Gastroesophageal sphincter (tissue), 4 donors: ENCODE measurements around the gene RAB7A. TPM values are rescaled to one million over a fixed set of nuclear protein-coding genes. Genes with fewer than 3 reads are reported as not detected.

Experiments used
- ATAC-seq: fragments of 150-250 bp; one replicate; pipeline ENCODE4 v1.9.1; 2016; ENCODE audit warnings: mild to moderate bottlenecking, moderate library complexity
- H3K27ac ChIP-seq, 4 donors: fragments of 200-600 bp; sonication (generic) in 3 of 4; 1 replicate in 3 of 4; 2 replicates in 1 of 4; pipeline ENCODE4 v1.5.1; 2016 to 2019
- H3K27me3 ChIP-seq: fragments of 200-600 bp; sonication (generic); one replicate; pipeline ENCODE4 v1.5.1; 2019
- H3K36me3 ChIP-seq, 2 donors: fragments of 200-600 bp; sonication (generic); one replicate each; pipeline ENCODE4 v1.5.1; 2019; ENCODE audit warnings: control low read depth in 1 of 2
- H3K4me1 ChIP-seq, 3 donors: fragments of 200-600 bp; sonication (generic); 1 replicate in 2 of 3; 2 replicates in 1 of 3; pipeline ENCODE4 v1.5.1; 2016 to 2019; ENCODE audit warnings: control low read depth in 2 of 3
- H3K4me3 ChIP-seq, 2 donors: fragments of 200-600 bp; sonication (generic); one replicate each; pipeline ENCODE4 v1.5.1; 2019; ENCODE audit warnings: mild to moderate bottlenecking in 1 of 2, moderate library complexity in 1 of 2
- H3K9me3 ChIP-seq, 3 donors: fragments of 200-600 bp; sonication (generic); one replicate each; pipeline ENCODE4 v1.5.1; 2017 to 2019; ENCODE audit warnings: control low read depth in 2 of 3
- EP300 ChIP-seq: sonication (generic); formaldehyde crosslinking; IDR thresholded peaks from one replicate; pipeline ENCODE4 v1.6.1; 2017; ENCODE audit warnings: antibody characterized with exemption, mild to moderate bottlenecking
- POLR2A ChIP-seq, 2 donors: fragments of 450-650 bp; IDR thresholded peaks; one replicate each; pipeline ENCODE4 v1.6.1; 2017; ENCODE audit warnings: antibody characterized with exemption in 2 of 2, mild to moderate bottlenecking in 2 of 2, moderate library complexity in 1 of 2
- POLR2AphosphoS5 ChIP-seq: sonication (generic); formaldehyde crosslinking; IDR thresholded peaks from one replicate; pipeline ENCODE4 v1.6.1; 2017; ENCODE audit warnings: antibody characterized with exemption
- WGBS, 2 donors: methylation state at CpG; one replicate each; pipeline ENCODE4 v1.1.5; 2018; ENCODE audit warnings: low coverage in 1 of 2; 5-methylcytosine and 5-hydroxymethylcytosine counted together
- total RNA-seq, 4 donors: library from RNA; depleted of rRNA; stranded (reverse); fragments of >200 nt; gene quantifications; one replicate each; pipeline ENCODE4 v1.1.0, GENCODE V29; 2016
- TF ChIP-seq, protein P1 (sequence below), 4 experiments: fragments of 200-600 bp in 2 of 4; fragments of 450-650 bp in 2 of 4; sonication (generic) in 1 of 4; IDR thresholded peaks; one replicate each; pipeline ENCODE4 v1.5.1; 2017 to 2019; ENCODE audit warnings: antibody characterized with exemption in 4 of 4, mild to moderate bottlenecking in 2 of 4, moderate library complexity in 2 of 4

Gene RAB7A
- total RNA-seq, 4 donors from 2014 or later = 77.9 to 109 (median 87.2) TPM

DNA sequence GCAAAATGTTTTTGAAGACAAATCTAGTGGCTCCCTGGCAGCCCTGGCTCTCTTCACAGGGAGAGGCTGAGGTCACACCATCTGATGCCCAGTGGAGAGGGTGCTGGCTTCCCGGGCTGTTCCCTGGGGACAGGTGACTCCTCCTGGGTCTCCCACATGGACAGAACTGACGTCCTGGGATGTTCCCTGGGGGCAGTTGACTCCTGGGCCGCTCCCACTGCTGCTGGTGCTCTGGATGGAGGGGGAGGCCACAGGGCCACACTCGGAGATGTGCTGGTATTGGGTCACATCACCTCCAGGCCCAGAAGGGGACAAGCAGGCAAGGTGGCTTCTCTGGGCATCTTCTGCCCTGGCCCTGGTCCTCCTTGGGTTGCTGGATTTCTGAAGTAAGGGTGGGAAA is 125.6 kb downstream of the RAB7A start:
- Histone ChIP-seq H3K36me3 (no peaks in the 10 kb centered on the region), H3K27me3 (no peaks in the 10 kb centered on the region), H3K4me3 (no peak overlapping the region), H3K9me3 (peaks cover 0 to 10% (median 0%) of the 10 kb centered on the region in 3 donors), H3K27ac (no peak overlapping the region), H3K4me1 (peaks cover 0 to 2% (median 0%) of the 10 kb centered on the region in 3 donors)
- WGBS, 2 donors = no CpG with 5 or more reads among the region's 4 CpGs
- no peak for ATAC-seq
- TF ChIP-seq POLR2A (IDR thresholded peaks at IDR 0.05) (no peak), POLR2AphosphoS5 (no peak), EP300 (no peak)
- TF ChIP-seq, protein P1, sequence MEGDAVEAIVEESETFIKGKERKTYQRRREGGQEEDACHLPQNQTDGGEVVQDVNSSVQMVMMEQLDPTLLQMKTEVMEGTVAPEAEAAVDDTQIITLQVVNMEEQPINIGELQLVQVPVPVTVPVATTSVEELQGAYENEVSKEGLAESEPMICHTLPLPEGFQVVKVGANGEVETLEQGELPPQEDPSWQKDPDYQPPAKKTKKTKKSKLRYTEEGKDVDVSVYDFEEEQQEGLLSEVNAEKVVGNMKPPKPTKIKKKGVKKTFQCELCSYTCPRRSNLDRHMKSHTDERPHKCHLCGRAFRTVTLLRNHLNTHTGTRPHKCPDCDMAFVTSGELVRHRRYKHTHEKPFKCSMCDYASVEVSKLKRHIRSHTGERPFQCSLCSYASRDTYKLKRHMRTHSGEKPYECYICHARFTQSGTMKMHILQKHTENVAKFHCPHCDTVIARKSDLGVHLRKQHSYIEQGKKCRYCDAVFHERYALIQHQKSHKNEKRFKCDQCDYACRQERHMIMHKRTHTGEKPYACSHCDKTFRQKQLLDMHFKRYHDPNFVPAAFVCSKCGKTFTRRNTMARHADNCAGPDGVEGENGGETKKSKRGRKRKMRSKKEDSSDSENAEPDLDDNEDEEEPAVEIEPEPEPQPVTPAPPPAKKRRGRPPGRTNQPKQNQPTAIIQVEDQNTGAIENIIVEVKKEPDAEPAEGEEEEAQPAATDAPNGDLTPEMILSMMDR (IDR thresholded peaks at IDR 0.05) = no peak

DNA sequence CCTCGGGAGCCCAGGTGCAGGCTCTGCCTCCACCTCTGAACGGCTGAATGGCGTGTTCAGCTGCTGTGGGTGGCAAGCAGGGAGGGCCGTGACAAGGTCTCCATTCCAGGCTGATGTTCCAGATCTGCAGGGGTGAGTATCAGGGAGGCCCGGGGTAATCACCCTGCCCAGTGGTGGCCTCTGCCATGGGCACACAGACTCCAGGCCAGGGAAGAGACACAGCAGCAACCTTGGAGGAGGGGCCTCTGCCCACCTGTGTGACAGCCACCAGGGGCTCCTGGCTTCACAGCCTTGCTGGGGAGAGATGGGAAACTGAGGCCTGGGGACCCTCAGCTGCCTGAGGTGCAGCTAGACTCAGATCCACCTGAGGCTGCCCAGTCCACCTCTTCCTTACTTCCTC is 127.8 kb downstream of the RAB7A start:
- peaks cover 0 to 21% (median 0%) of the 10 kb centered on the region in 3 donors for H3K9me3 ChIP-seq
- WGBS, 2 donors = no CpG with 5 or more reads among the region's 5 CpGs
- TF ChIP-seq POLR2AphosphoS5 (no peak), EP300 (no peak), POLR2A (IDR thresholded peaks at IDR 0.05) (no peak)
- TF ChIP-seq, protein P1 (IDR thresholded peaks at IDR 0.05) = no peak
- H3K4me1 ChIP-seq = no peaks in the 10 kb centered on the region
- no peak overlapping the region for H3K27ac ChIP-seq
- no peaks in the 10 kb centered on the region for H3K27me3 ChIP-seq
- H3K4me3 ChIP-seq = no peak overlapping the region
- H3K36me3 ChIP-seq = no peaks in the 10 kb centered on the region
- ATAC-seq = no peak

DNA sequence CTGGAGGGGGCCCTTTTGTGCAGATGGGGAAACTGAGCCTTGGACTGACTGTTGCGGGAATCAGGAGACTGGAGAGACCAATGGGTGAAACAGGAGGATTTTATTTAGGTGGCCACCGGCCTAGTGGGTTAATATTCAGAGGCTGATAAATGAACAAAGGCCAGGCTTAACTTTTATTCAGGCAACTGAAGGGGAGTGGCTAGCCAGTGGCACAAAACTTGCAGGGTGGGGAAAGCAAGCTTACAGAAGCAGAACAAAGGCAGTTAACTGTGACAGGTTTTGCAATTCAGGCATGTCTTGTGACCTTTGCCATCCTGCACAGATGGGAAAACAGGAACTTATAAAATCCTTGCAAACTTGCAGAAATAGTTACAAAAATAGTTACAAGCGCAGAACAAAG is 128.5 kb downstream of the RAB7A start:
- no peaks in the 10 kb centered on the region for H3K4me1 ChIP-seq
- no peak for ATAC-seq
- TF ChIP-seq, protein P1 (IDR thresholded peaks at IDR 0.05) = no peak
- TF ChIP-seq EP300 = no peak
- TF ChIP-seq POLR2AphosphoS5 = no peak
- no peak for TF ChIP-seq POLR2A (IDR thresholded peaks at IDR 0.05)
- peaks cover 0 to 28% (median 0%) of the 10 kb centered on the region in 3 donors for H3K9me3 ChIP-seq
- H3K36me3 ChIP-seq = no peaks in the 10 kb centered on the region
- no peak overlapping the region for H3K27ac ChIP-seq
- WGBS, 2 donors = 86 to 89% methylated on average over 3 of the region's 3 CpGs
- no peak overlapping the region for H3K4me3 ChIP-seq
- H3K27me3 ChIP-seq = no peaks in the 10 kb centered on the region

DNA sequence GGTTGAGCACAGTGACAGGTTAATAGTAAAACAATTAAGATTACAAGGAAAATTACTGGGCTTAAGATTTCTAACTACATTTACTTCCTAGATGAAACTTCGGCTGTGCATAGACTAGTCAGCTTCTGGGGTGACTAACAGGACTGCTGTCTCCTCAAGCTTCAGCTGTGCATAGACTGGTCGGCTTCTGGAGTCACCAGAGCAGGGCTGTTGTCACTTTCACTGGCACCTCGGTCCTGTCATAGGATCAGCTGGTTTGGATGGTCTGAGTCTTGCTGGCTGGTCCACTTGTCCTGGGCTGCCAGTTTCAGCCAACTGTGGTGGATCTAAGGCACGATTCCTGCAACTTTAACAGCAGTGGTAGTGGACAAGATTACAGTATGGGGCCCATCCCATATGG is 129.6 kb downstream of the RAB7A start:
- peaks cover 0 to 39% (median 3%) of the 10 kb centered on the region in 3 donors for H3K9me3 ChIP-seq

DNA sequence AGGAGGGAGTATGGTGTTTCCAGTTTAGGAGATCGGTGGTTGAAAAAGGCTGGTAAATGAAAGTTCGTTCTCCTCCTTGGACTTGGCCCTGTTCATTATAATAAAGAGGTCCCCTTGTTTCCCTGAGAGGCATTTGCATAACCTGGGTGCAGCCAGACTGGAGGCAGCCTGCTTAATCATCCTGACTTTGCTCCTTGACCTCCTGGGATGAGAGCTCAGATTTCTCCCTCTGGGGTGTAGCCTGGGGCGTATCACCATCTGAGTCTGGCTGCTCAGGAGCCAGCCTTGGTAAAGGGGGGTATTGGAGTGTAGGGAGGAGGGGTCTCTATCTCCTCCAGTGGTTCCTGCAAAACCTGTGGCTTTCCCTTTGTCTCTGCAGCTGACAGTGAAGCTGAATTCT is 132.2 kb downstream of the RAB7A start:
- Histone ChIP-seq H3K27me3 (no peaks in the 10 kb centered on the region), H3K4me3 (no peak overlapping the region), H3K27ac (no peak overlapping the region), H3K4me1 (no peaks in the 10 kb centered on the region), H3K36me3 (no peaks in the 10 kb centered on the region), H3K9me3 (peaks cover 0 to 42% (median 3%) of the 10 kb centered on the region in 3 donors)
- no peak for ATAC-seq
- 94% methylated on average over 2 of the region's 3 CpGs; no CpG with 5 or more reads in 1 of the 2 donors for WGBS, 2 donors
- TF ChIP-seq, protein P1 (IDR thresholded peaks at IDR 0.05) = no peak
- TF ChIP-seq POLR2AphosphoS5 = no peak
- TF ChIP-seq POLR2A (IDR thresholded peaks at IDR 0.05) = no peak
- no peak for TF ChIP-seq EP300

More for the DNA sequence above, 129.6 kb downstream of the RAB7A start:
- Histone ChIP-seq H3K36me3 (no peaks in the 10 kb centered on the region), H3K27me3 (no peaks in the 10 kb centered on the region), H3K4me1 (no peaks in the 10 kb centered on the region), H3K4me3 (no peak overlapping the region), H3K27ac (no peak overlapping the region)
- WGBS, 2 donors = 72 to 84% methylated on average over 2 to 3 of the region's 4 CpGs
- TF ChIP-seq POLR2AphosphoS5 = no peak
- no peak for TF ChIP-seq EP300
- no peak for TF ChIP-seq POLR2A (IDR thresholded peaks at IDR 0.05)
- TF ChIP-seq, protein P1 (IDR thresholded peaks at IDR 0.05) = no peak
- ATAC-seq = no peak
